Psoas muscle (tissue), 8 donors: ENCODE data around the gene CGN. TPM values are rescaled to one million over a fixed set of nuclear protein-coding genes. Genes with fewer than 3 reads are reported as not detected.

Experiments used
- ATAC-seq, 4 donors: fragments of 200-7000 bp; cut with Tn5 transposase; one replicate each; pipeline ENCODE4 v1.9.1; 2020; ENCODE audit warnings: moderate library complexity in 3 of 4, mild to moderate bottlenecking in 2 of 4
- DNase-seq, 2 donors: peaks; one replicate each; pipeline ENCODE4 v3.0.0-alpha.2; 2020
- H3K27ac ChIP-seq: fragments of 200-600 bp; one replicate; pipeline ENCODE4 v1.8.0; 2022
- H3K27me3 ChIP-seq, 3 donors: fragments of 200-600 bp in 1 of 3; one replicate each; pipeline versions ENCODE4 v1.6.1 to v1.8.0; 2013 to 2022; ENCODE audit warnings: low read length in 2 of 3, mild to moderate bottlenecking in 2 of 3, moderate library complexity in 1 of 3; ENCODE audit not compliant: insufficient read depth in 3 of 3
- H3K36me3 ChIP-seq, 2 donors: fragments of 200-600 bp in 1 of 2; one replicate each; pipeline versions ENCODE4 v1.6.1 to v1.8.0; 2013 to 2022; ENCODE audit warnings: low read depth in 1 of 2, mild to moderate bottlenecking in 1 of 2, moderate library complexity in 1 of 2; ENCODE audit not compliant: insufficient read depth in 1 of 2
- H3K4me1 ChIP-seq: fragments of 200-600 bp; one replicate; pipeline ENCODE4 v1.8.0; 2022
- H3K4me3 ChIP-seq: fragments of 200-600 bp; one replicate; pipeline ENCODE4 v1.8.0; 2022; ENCODE audit warnings: mild to moderate bottlenecking
- H3K9me3 ChIP-seq: fragments of 200-600 bp; one replicate; pipeline ENCODE4 v1.8.0; 2022
- CTCF ChIP-seq: fragments of 200-600 bp; IDR thresholded peaks from one replicate; pipeline ENCODE4 v1.8.0; 2022; ENCODE audit warnings: antibody characterized with exemption
- WGBS, 3 donors: extraction: QIAGEN DNeasy Blood & Tissue Kit; methylation state at CpG; one replicate each; pipeline versions ENCODE4 v1.1.6 to v1.1.7; 2013; 5-methylcytosine and 5-hydroxymethylcytosine counted together
- intact Hi-C, 2 donors: fragments of 100-400 bp; cut with DNase I; formaldehyde crosslinking; loops; one replicate each; pipeline versions ENCODE4 v1.11.0 to v1.14.2; 2022
- polyA plus RNA-seq, 3 donors: library from polyadenylated mRNA; stranded (reverse); fragments of 200-250 nt; gene quantifications; one replicate each; pipeline ENCODE4 v1.2.3, GENCODE V29; 2013
- total RNA-seq, 4 donors: library from RNA; stranded (reverse); fragmentation: NEBNext Ultra II Directional in 2 of 4; extraction: Animal tissue kit (Norgen Biotek cat#: 25700) in 2 of 4; gene quantifications; one replicate each; pipeline versions ENCODE4 v1.2.1 to v1.2.4, GENCODE V29; 2021 to 2023
- donor health status: healthy with polysubstance abuse.
- donor health status: DM: no; HTN: no; CAD: no; lungs with moderate emphysema.
- donor health status: Bipolar disorder and iron deficiency.
- donor health status: healthy.
- donor health status: DM: yes; HTN: yes; CAD: no.
- donor health status: DM: no; HTN: no; CAD: no.
- donor health status: DM: no; HTN: no; CAD: no.
- donor health status: DM: yes; HTN: yes; CAD: no.

Gene CGN
- total and polyA plus RNA-seq, 7 donors: 0.03 to 0.21 (median 0.10) TPM; not detected in 2

GRCh38 chr1:151581451-151581850 lies 70.3 kb downstream of the CGN start:
- no peak for ATAC-seq
- intact Hi-C loops: no loop called here
- H3K4me3 ChIP-seq: no peak overlapping the region
- DNase-seq: no peak
- no peaks in the 10 kb centered on the region for H3K9me3 ChIP-seq
- H3K27me3 ChIP-seq: no peaks in the 10 kb centered on the region
- H3K36me3 ChIP-seq: peaks cover 0 to 3% of the 10 kb centered on the region in 2 donors
- TF ChIP-seq CTCF: no peak
- H3K27ac ChIP-seq: no peak overlapping the region
- no peaks in the 10 kb centered on the region for H3K4me1 ChIP-seq
- WGBS, 3 donors: 38 to 49% (median 47%) methylated on average over 5 of the region's 5 CpGs

GRCh38 chr1:151581921-151582320 lies 70.7 kb downstream of the CGN start:
- Histone ChIP-seq H3K4me3 (no peak overlapping the region), H3K27me3 (no peaks in the 10 kb centered on the region), H3K36me3 (peaks cover 0 to 3% of the 10 kb centered on the region in 2 donors), H3K9me3 (no peaks in the 10 kb centered on the region), H3K27ac (no peak overlapping the region), H3K4me1 (no peaks in the 10 kb centered on the region)
- intact Hi-C loops: no loop called here
- DNase-seq: no peak
- peak in 1 of 4 donors; percentile 17 for ATAC-seq
- no peak for TF ChIP-seq CTCF
- WGBS, 3 donors: 60 to 65% (median 63%) methylated on average over 1 of the region's 1 CpG

GRCh38 chr1:151583796-151584195 lies 72.6 kb downstream of the CGN start:
- peak in 1 of 4 donors; percentile 33 for ATAC-seq
- Histone ChIP-seq H3K9me3 (no peaks in the 10 kb centered on the region), H3K4me3 (no peak overlapping the region), H3K27me3 (no peaks in the 10 kb centered on the region), H3K4me1 (no peaks in the 10 kb centered on the region), H3K27ac (no peak overlapping the region), H3K36me3 (peaks cover 0 to 3% of the 10 kb centered on the region in 2 donors)
- 34 to 43% (median 38%) methylated on average over 2 of the region's 2 CpGs for WGBS, 3 donors
- intact Hi-C loops: no loop called here
- DNase-seq: no peak
- TF ChIP-seq CTCF: no peak

GRCh38 chr1:151584278-151584677 lies 73.1 kb downstream of the CGN start:
- WGBS, 3 donors: 21 to 52% (median 39%) methylated on average over 6 of the region's 6 CpGs
- no peaks in the 10 kb centered on the region for H3K4me1 ChIP-seq
- ATAC-seq (no peak), DNase-seq (no peak)
- peaks cover 0 to 3% of the 10 kb centered on the region in 2 donors for H3K36me3 ChIP-seq
- H3K27ac ChIP-seq: no peak overlapping the region
- H3K4me3 ChIP-seq: no peak overlapping the region
- intact Hi-C loops: no loop called here
- TF ChIP-seq CTCF: no peak
- no peaks in the 10 kb centered on the region for H3K9me3 ChIP-seq
- no peaks in the 10 kb centered on the region for H3K27me3 ChIP-seq

- no peak for TF ChIP-seq CTCF
- Histone ChIP-seq H3K4me3 (no peak overlapping the region), H3K4me1 (no peaks in the 10 kb centered on the region), H3K36me3 (no peaks in the 10 kb centered on the region), H3K9me3 (no peaks in the 10 kb centered on the region), H3K27me3 (no peaks in the 10 kb centered on the region), H3K27ac (no peak overlapping the region)
- ATAC-seq (no peak), DNase-seq (no peak)
- WGBS, 3 donors: 55 to 70% (median 60%) methylated on average over 7 of the region's 7 CpGs
- intact Hi-C loops: no loop called here
Measured at GRCh38 chr1:151584780-151585179, 73.6 kb downstream of the CGN start.
